H1 (cell line): ENCODE data around the gene STXBP2. TPM values are rescaled to one million over a fixed set of nuclear protein-coding genes. Genes with fewer than 3 reads are reported as not detected.

Source experiments
- CTCF ChIA-PET: fragments of 300-600 bp; sonication (Branson Sonifier 250); formaldehyde crosslinking; loops from one replicate; lab custom pipeline; 2021; ENCODE audit not compliant: partially characterized antibody; lab: Charles Lee
- POLR2A ChIA-PET: fragments of 300-600 bp; sonication (Branson Sonifier 250); formaldehyde crosslinking; loops from one replicate; lab custom pipeline; 2021; ENCODE audit warnings: inconsistent platforms; ENCODE audit not compliant: partially characterized antibody; lab: Charles Lee
- DNase-seq, 2 experiments: peaks; one replicate each; pipeline versions ENCODE4 v3.0.0 to v3.0.0-alpha.2; 2010 to 2022; ENCODE audit warnings: low spot score in 2 of 2, low read depth in 1 of 2, mixed read lengths in 1 of 2
- FAIRE-seq: peaks from 2 replicates; lab custom pipeline; 2011; peaks lifted over from hg19 to GRCh38; lab: Jason Lieb, UNC
- H2AFZ ChIP-seq: 2 replicates; pipeline ENCODE4 v1.8.1; 2012; ENCODE audit warnings: low read length, inconsistent platforms
- H2AK5ac ChIP-seq: 2 replicates; pipeline ENCODE4 v1.6.1; 2013; ENCODE audit warnings: low read depth, low read length
- H2BK120ac ChIP-seq: replicated peaks from 2 replicates; pipeline ENCODE3; 2013; ENCODE audit warnings: low read depth, low read length, inconsistent platforms
- H2BK12ac ChIP-seq: 2 replicates; pipeline ENCODE4 v1.6.1; 2013; ENCODE audit warnings: low read depth, low read length
- H2BK15ac ChIP-seq: 2 replicates; pipeline ENCODE4 v1.6.1; 2013; ENCODE audit warnings: low read length
- H2BK20ac ChIP-seq: 2 replicates; pipeline ENCODE4 v1.6.1; 2013; ENCODE audit warnings: low read length
- H2BK5ac ChIP-seq: 2 replicates; pipeline ENCODE4 v1.6.1; 2013; ENCODE audit warnings: low read depth, low read length
- H3K14ac ChIP-seq: 2 replicates; pipeline ENCODE4 v1.6.1; 2013; ENCODE audit warnings: inconsistent platforms; ENCODE audit not compliant: insufficient read length
- H3K18ac ChIP-seq: 2 replicates; pipeline ENCODE4 v1.6.1; 2013; ENCODE audit warnings: low read length; ENCODE audit errors: extremely low read depth
- H3K23ac ChIP-seq: 2 replicates; pipeline ENCODE4 v1.6.1; 2013; ENCODE audit warnings: inconsistent platforms; ENCODE audit not compliant: insufficient read length
- H3K23me2 ChIP-seq: 2 replicates; pipeline ENCODE4 v1.6.1; 2013; ENCODE audit warnings: low read depth, low read length
- H3K27ac ChIP-seq: 2 replicates; pipeline ENCODE4 v1.6.1; 2011; ENCODE audit warnings: low read depth, low read length, inconsistent platforms
- H3K27me3 ChIP-seq, 4 experiments: replicated peaks in 1 of 4; 1 replicate in 1 of 4; 2 replicates in 3 of 4; pipeline versions ENCODE4 v1.6.1 to v1.8.1; 2011 to 2013; ENCODE audit warnings: low read length in 3 of 4, mild to moderate bottlenecking in 3 of 4, inconsistent platforms in 2 of 4, mixed read lengths in 2 of 4, moderate library complexity in 1 of 4; ENCODE audit not compliant: control insufficient read depth in 3 of 4, insufficient read depth in 3 of 4; ENCODE audit errors: extremely low read depth in 1 of 4
- H3K36me3 ChIP-seq, 4 experiments: 2 replicates each; pipeline versions ENCODE4 v1.6.1 to v1.8.1; 2011 to 2013; ENCODE audit warnings: mild to moderate bottlenecking in 4 of 4, low read length in 3 of 4, moderate library complexity in 2 of 4, control low read depth in 1 of 4, inconsistent platforms in 1 of 4; ENCODE audit not compliant: insufficient read depth in 4 of 4, control insufficient read depth in 2 of 4
- H3K4ac ChIP-seq: replicated peaks from 2 replicates; pipeline ENCODE3; 2013; ENCODE audit warnings: low read length, low read depth, mixed read lengths, inconsistent platforms; ENCODE audit not compliant: insufficient read length
- H3K4me1 ChIP-seq, 4 experiments: replicated peaks in 1 of 4; 1 replicate in 1 of 4; 2 replicates in 3 of 4; pipeline versions ENCODE4 v1.6.1 to v1.8.1; 2011 to 2013; ENCODE audit warnings: low read length in 3 of 4, inconsistent platforms in 2 of 4, mixed read lengths in 1 of 4; ENCODE audit not compliant: insufficient read depth in 4 of 4, control insufficient read depth in 3 of 4
- H3K4me2 ChIP-seq, 2 experiments: 2 replicates each; pipeline versions ENCODE4 v1.6.1 to v1.8.1; 2011 to 2013; ENCODE audit warnings: low read depth in 2 of 2, low read length in 2 of 2, control low read depth in 1 of 2, inconsistent platforms in 1 of 2, mild to moderate bottlenecking in 1 of 2; ENCODE audit not compliant: insufficient read depth in 1 of 2
- H3K4me3 ChIP-seq, 4 experiments: fragments of 200-600, 300-600 bp in 1 of 4; sonication (generic), shearing (Covaris generic), sonication (Bioruptor Twin) in 1 of 4; 2 replicates each; pipeline versions ENCODE4 v1.5.1 to v1.8.1; 2011 to 2016; ENCODE audit warnings: low read length in 4 of 4, low read depth in 3 of 4, control low read depth in 2 of 4, inconsistent platforms in 2 of 4, mild to moderate bottlenecking in 2 of 4, mixed read lengths in 1 of 4, moderate library complexity in 1 of 4; ENCODE audit not compliant: insufficient read depth in 2 of 4; ENCODE audit errors: extremely low read depth in 1 of 4
- H3K56ac ChIP-seq: replicated peaks from 2 replicates; pipeline ENCODE3; 2013; ENCODE audit warnings: low read depth, mild to moderate bottlenecking, mixed read lengths, low read length, inconsistent platforms; ENCODE audit not compliant: insufficient read length
- H3K79me1 ChIP-seq: 2 replicates; pipeline ENCODE4 v1.6.1; 2013; ENCODE audit warnings: low read depth, low read length, control low read depth
- H3K79me2 ChIP-seq, 2 experiments: 2 replicates each; pipeline versions ENCODE4 v1.6.1 to v1.8.1; 2012 to 2013; ENCODE audit warnings: low read length in 2 of 2, mild to moderate bottlenecking in 2 of 2, inconsistent platforms in 1 of 2; ENCODE audit not compliant: insufficient read depth in 2 of 2, control insufficient read depth in 1 of 2
- H3K9ac ChIP-seq, 4 experiments: replicated peaks in 1 of 4; 1 replicate in 1 of 4; 2 replicates in 3 of 4; pipeline versions ENCODE4 v1.6.1 to v1.8.1; 2011 to 2013; ENCODE audit warnings: low read depth in 3 of 4, low read length in 3 of 4, control low read depth in 2 of 4, mild to moderate bottlenecking in 2 of 4, moderate library complexity in 2 of 4, inconsistent platforms in 1 of 4; ENCODE audit errors: extremely low read depth in 1 of 4
- H3K9me3 ChIP-seq, 2 experiments: 2 replicates each; pipeline versions ENCODE4 v1.6.1 to v1.8.1; 2012 to 2013; ENCODE audit warnings: mild to moderate bottlenecking in 2 of 2, moderate library complexity in 2 of 2, control low read depth in 1 of 2, inconsistent platforms in 1 of 2, low read depth in 1 of 2, low read length in 1 of 2, mixed read lengths in 1 of 2; ENCODE audit not compliant: insufficient read depth in 2 of 2
- H4K20me1 ChIP-seq, 2 experiments: replicated peaks in 1 of 2; 2 replicates each; pipeline versions ENCODE3 to v1.8.1; 2011 to 2013; ENCODE audit warnings: inconsistent platforms in 2 of 2, low read length in 2 of 2, mild to moderate bottlenecking in 1 of 2; ENCODE audit not compliant: insufficient read depth in 2 of 2, control insufficient read depth in 1 of 2
- H4K5ac ChIP-seq: 2 replicates; pipeline ENCODE4 v1.6.1; 2013; ENCODE audit warnings: low read length, low read depth, mixed read lengths, inconsistent platforms; ENCODE audit not compliant: insufficient read length
- H4K8ac ChIP-seq: 2 replicates; pipeline ENCODE4 v1.8.0; 2013; ENCODE audit warnings: mild to moderate bottlenecking, moderate library complexity, low read length, inconsistent platforms; ENCODE audit not compliant: insufficient read depth; ENCODE audit errors: extremely low read depth
- H4K91ac ChIP-seq: replicated peaks from 2 replicates; pipeline ENCODE3; 2013; ENCODE audit warnings: low read length, mixed read lengths, inconsistent platforms; ENCODE audit not compliant: insufficient read length
- BRCA1 ChIP-seq: IDR thresholded peaks from 2 replicates; pipeline ENCODE4 v1.6.1; 2012; ENCODE audit warnings: low read depth, low read length, improper control_type of control experiment
- CHD1 ChIP-seq: IDR thresholded peaks from 2 replicates; pipeline ENCODE4 v1.6.1; 2012; ENCODE audit warnings: low read depth, low read length, improper control_type of control experiment
- EGR1 ChIP-seq: IDR thresholded peaks from 2 replicates; pipeline ENCODE4 v1.6.1; 2011; ENCODE audit warnings: low read depth, low read length, borderline replicate concordance
- HDAC2 ChIP-seq, 2 experiments: fragments of 300-600 bp in 1 of 2; sonication (generic) in 1 of 2; IDR thresholded peaks; 2 replicates each; pipeline ENCODE4 v1.6.1; 2011 to 2012; ENCODE audit warnings: low read depth in 2 of 2, low read length in 2 of 2, mild to moderate bottlenecking in 2 of 2, moderate library complexity in 2 of 2, borderline replicate concordance in 1 of 2, inconsistent platforms in 1 of 2
- POLR2A ChIP-seq, 2 experiments: IDR thresholded peaks; 1 replicate in 1 of 2; 2 replicates in 1 of 2; pipeline ENCODE4 v1.6.1; 2011; ENCODE audit warnings: low read depth in 2 of 2, low read length in 2 of 2, mild to moderate bottlenecking in 2 of 2; ENCODE audit errors: control extremely low read depth in 1 of 2
- POU5F1 ChIP-seq: IDR thresholded peaks from 2 replicates; pipeline ENCODE4 v1.6.1; 2011; ENCODE audit warnings: low read depth, mild to moderate bottlenecking, low read length, moderate library complexity
- RBBP5 ChIP-seq: IDR thresholded peaks from 2 replicates; pipeline ENCODE4 v1.7.1; 2012; ENCODE audit warnings: low read depth, mild to moderate bottlenecking, inconsistent platforms, low read length, moderate library complexity, borderline replicate concordance
- SP1 ChIP-seq: IDR thresholded peaks from 2 replicates; pipeline ENCODE4 v1.6.1; 2011; ENCODE audit warnings: low read depth, low read length
- SUZ12 ChIP-seq: fragments of 200-600 bp; sonication (generic); IDR thresholded peaks from 2 replicates; pipeline ENCODE4 v1.6.1; 2012; ENCODE audit warnings: mild to moderate bottlenecking, inconsistent platforms, low read length, moderate library complexity, mixed read lengths
- ZNF274 ChIP-seq: IDR thresholded peaks from 2 replicates; pipeline ENCODE4 v1.7.0; 2012; ENCODE audit warnings: low read length, borderline replicate concordance; ENCODE audit errors: extremely low read depth
- WGBS, 2 experiments: shearing (Covaris generic) in 1 of 2; methylation state at CpG; one replicate each; pipeline versions ENCODE4 v1.1.6 to v1.1.7; 2013 to 2015; ENCODE audit warnings: low lambda C conversion rate in 2 of 2, mixed read lengths in 2 of 2, inconsistent platforms in 1 of 2, low coverage in 1 of 2, missing lambda C conversion rate in 1 of 2; ENCODE audit not compliant: insufficient replicate concordance in 2 of 2, insufficient coverage in 1 of 2, insufficient read length in 1 of 2; ENCODE audit errors: extremely low coverage in 1 of 2, missing lambda C conversion rate in 1 of 2; 5-methylcytosine and 5-hydroxymethylcytosine counted together
- polyA plus RNA-seq, 7 experiments: library from polyadenylated mRNA; depleted of rRNA in 3 of 7; stranded (reverse) in 5 of 7; unstranded in 2 of 7; fragments of >200 nt in 5 of 7; fragments of 200-250 nt in 2 of 7; gene quantifications; 1 replicate in 5 of 7; 2 replicates in 1 of 7; 4 replicates in 1 of 7; pipeline versions ENCODE4 v1.2.1 to v1.2.3, GENCODE V29; 2011 to 2013; ENCODE audit warnings: missing spikeins in 2 of 7, mixed read lengths in 2 of 7
- total RNA-seq: library from RNA; stranded (reverse); fragmentation: NEBNext Ultra II Directional; extraction: Animal tissue kit (Norgen Biotek cat#: 25700); gene quantifications from 2 replicates; pipeline ENCODE4 v1.2.1, GENCODE V29; 2021
- TF ChIP-seq, protein P1 (sequence below): IDR thresholded peaks from 2 replicates; pipeline ENCODE4 v1.6.1; 2012; ENCODE audit warnings: inconsistent platforms
- TF ChIP-seq, protein P2 (sequence below): IDR thresholded peaks from 2 replicates; pipeline ENCODE4 v1.6.1; 2012; ENCODE audit warnings: inconsistent platforms

The STXBP2 gene
- total and polyA plus RNA-seq, 2 of the 8 experiments (the other 6 are each of a cell fraction or from before 2014, with no cell fraction given): 52.9 to 53.8 TPM

DNA sequence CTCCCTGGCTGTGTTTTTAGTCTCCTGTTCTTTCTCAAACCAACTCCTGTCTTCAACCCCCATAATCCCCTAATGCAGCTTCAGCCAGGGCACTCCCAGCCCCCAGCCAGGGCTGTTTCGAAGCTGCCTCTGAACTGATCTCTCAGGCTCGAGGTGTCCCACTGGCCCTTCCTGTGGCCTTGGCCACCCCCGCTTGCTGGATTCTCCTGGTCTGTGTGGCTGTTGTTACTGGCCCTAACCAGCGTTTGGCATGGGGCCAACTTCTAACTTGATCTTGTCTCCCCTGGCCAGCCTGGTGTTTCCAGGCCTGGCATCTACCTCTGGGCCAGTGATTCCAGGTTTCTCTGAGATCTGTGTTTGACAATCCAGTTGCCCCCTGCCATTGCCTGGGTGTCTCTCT lies 18.6 kb upstream of the STXBP2 start:
- Histone ChIP-seq H3K4me1 (no peaks in the 10 kb centered on the region), H2BK120ac (no peak overlapping the region), H3K56ac (no peak overlapping the region), H3K4ac (no peak overlapping the region), H3K14ac (no peak overlapping the region), H2BK12ac (no peak overlapping the region), H2BK20ac (no peak overlapping the region), H3K9me3 (no peaks in the 10 kb centered on the region), H4K20me1 (peaks cover 6 to 16% of the 10 kb centered on the region in 2 experiments), H3K4me2 (no peak overlapping the region), H3K23me2 (no peaks in the 10 kb centered on the region), H3K79me1 (no peaks in the 10 kb centered on the region; the same call in 1 of the 2 replicates), H3K27ac (no peak overlapping the region), H3K9ac (no peak overlapping the region), H2AK5ac (no peak overlapping the region), H4K8ac (no peak overlapping the region; the same call in 1 of the 2 replicates), H3K27me3 (no peaks in the 10 kb centered on the region), H2AFZ (no peak overlapping the region), H3K18ac (no peak overlapping the region), H3K79me2 (no peaks in the 10 kb centered on the region), H3K23ac (no peak overlapping the region), H3K36me3 (peaks cover 8 to 50% (median 25%) of the 10 kb centered on the region in 4 experiments; a peak in 6 of 8 replicates), H4K5ac (no peak overlapping the region), H3K4me3 (no peak overlapping the region), H2BK15ac (no peak overlapping the region), H4K91ac (no peak overlapping the region), H2BK5ac (no peak overlapping the region)
- POLR2A ChIA-PET: interaction anchor here (1.1 to 4.3 kb wide), 7 partner anchors 11 to 63 kb away, joined by 3 to 29 read pairs (median 5); partner anchors contain the start of genes PCP2, PET100 and XAB2
- WGBS, 2 experiments: 92% methylated on average over 4 of the region's 4 CpGs; no CpG with 5 or more reads in 1 of the 2 experiments
- CTCF ChIA-PET: interaction anchor here (0.6 to 1.1 kb wide), 2 partner anchors 61 to 243 kb away, joined by 3 read pairs; no protein-coding TSS in a partner anchor
- FAIRE-seq: no peak
- TF ChIP-seq ZNF274 (no peak), POLR2A (IDR thresholded peaks at IDR 0.05; ENCODE audit: control extremely low read depth in 1 of 2, low read depth in 2 of 2, low read length in 2 of 2) (no peak), POU5F1 (no peak), BRCA1 (no peak), SP1 (no peak), RBBP5 (no peak), CHD1 (no peak), EGR1 (no peak), HDAC2 (IDR thresholded peaks at IDR 0.05; ENCODE audit: borderline replicate concordance in 1 of 2, low read depth in 2 of 2, low read length in 2 of 2) (no peak), SUZ12 (no peak)
- TF ChIP-seq, protein P1, sequence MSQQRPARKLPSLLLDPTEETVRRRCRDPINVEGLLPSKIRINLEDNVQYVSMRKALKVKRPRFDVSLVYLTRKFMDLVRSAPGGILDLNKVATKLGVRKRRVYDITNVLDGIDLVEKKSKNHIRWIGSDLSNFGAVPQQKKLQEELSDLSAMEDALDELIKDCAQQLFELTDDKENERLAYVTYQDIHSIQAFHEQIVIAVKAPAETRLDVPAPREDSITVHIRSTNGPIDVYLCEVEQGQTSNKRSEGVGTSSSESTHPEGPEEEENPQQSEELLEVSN: no peak
- TF ChIP-seq, protein P2, sequence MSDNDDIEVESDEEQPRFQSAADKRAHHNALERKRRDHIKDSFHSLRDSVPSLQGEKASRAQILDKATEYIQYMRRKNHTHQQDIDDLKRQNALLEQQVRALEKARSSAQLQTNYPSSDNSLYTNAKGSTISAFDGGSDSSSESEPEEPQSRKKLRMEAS: no peak
- DNase-seq: no peak
